NCI-H1092 (cell line): ENCODE data around the gene TLR4.

Experiments used
- DNase-seq: peaks from one replicate; lab custom pipeline; 2025; lab: John Stamatoyannopoulos, UW

TLR4 gene

GRCh38 chr9:117704024-117704575 lies at the start of gene TLR4:
Gene TLR4 (plus strand): TSS chr9:117704403. CDS start chr9:117704473, 70 bp downstream.
- DNase-seq, result no peak

GRCh38 chr9:117656002-117656401 lies 48.2 kb upstream of the TLR4 start:
- no peak for DNase-seq

- no peak for DNase-seq
Observed at GRCh38 chr9:117662651-117663050, 41.6 kb upstream of the TLR4 start.

- no peak for DNase-seq
Observed at GRCh38 chr9:117664419-117664818, 39.8 kb upstream of the TLR4 start.

- DNase-seq, result no peak
Observed at GRCh38 chr9:117665601-117666385, 38.4 kb upstream of the TLR4 start.

- no peak for DNase-seq
Observed at GRCh38 chr9:117671468-117671867, 32.7 kb upstream of the TLR4 start.

- no peak for DNase-seq
Observed at GRCh38 chr9:117672369-117672768, 31.8 kb upstream of the TLR4 start.

- no peak for DNase-seq
Observed at GRCh38 chr9:117677572-117677971, 26.6 kb upstream of the TLR4 start.

GRCh38 chr9:117678871-117679270 lies 25.3 kb upstream of the TLR4 start:
- DNase-seq, result no peak

GRCh38 chr9:117679416-117679815 lies 24.8 kb upstream of the TLR4 start:
- no peak for DNase-seq

GRCh38 chr9:117681888-117682287 lies 22.3 kb upstream of the TLR4 start:
- DNase-seq, result no peak

GRCh38 chr9:117682955-117683710 lies 21.1 kb upstream of the TLR4 start:
- DNase-seq, result no peak

- DNase-seq, result no peak
Observed at GRCh38 chr9:117687532-117687931, 16.7 kb upstream of the TLR4 start.

GRCh38 chr9:117691367-117691766 lies 12.8 kb upstream of the TLR4 start:
- no peak for DNase-seq

GRCh38 chr9:117696154-117696553 lies 8.0 kb upstream of the TLR4 start:
- DNase-seq, result no peak

- DNase-seq, result no peak
Observed at GRCh38 chr9:117697046-117697445, 7.2 kb upstream of the TLR4 start.

GRCh38 chr9:117703537-117703936 lies 666 bp upstream of the TLR4 start:
- no peak for DNase-seq

- DNase-seq, result no peak
Observed at GRCh38 chr9:117704597-117704996, 394 bp downstream of the TLR4 start.

GRCh38 chr9:117705386-117705785 lies 1.2 kb downstream of the TLR4 start:
- no peak for DNase-seq

GRCh38 chr9:117706421-117707116 lies 2.4 kb downstream of the TLR4 start:
- DNase-seq, result no peak

- no peak for DNase-seq
Observed at GRCh38 chr9:117707561-117707960, 3.4 kb downstream of the TLR4 start.

- DNase-seq, result no peak
Observed at GRCh38 chr9:117709936-117710335, 5.7 kb downstream of the TLR4 start.
